ENCODE measurements around the gene PACRG. TPM values are rescaled to one million over a fixed set of nuclear protein-coding genes. Genes with fewer than 3 reads are reported as not detected.

Gene PACRG
- total and polyA plus RNA-seq, 2 of the 8 experiments (the other 6 are each of a cell fraction or from before 2014, with no cell fraction given), result 0.44 to 0.54 TPM

DNA sequence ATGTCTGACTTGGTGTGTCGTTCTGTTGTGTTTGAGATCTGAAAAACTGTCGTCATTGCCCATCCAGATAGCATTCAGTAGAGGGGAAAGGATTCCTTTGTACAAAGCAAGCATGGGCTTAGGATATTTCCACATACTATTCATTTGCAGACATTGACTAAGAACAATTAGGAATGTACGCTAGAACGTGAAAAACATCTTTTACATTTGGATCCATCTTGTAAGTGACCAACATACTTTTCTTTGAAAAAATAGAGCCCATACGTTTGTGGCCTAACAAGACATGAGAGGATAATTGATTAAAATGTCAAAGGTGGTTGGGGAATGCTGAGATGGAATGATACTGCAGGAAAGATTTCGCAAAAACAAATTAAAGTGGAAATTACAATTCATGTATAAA is 461.0 kb downstream of the PACRG start:
- no peak overlapping the region for H2AFZ ChIP-seq (ENCODE audit: low read length)
- no peak overlapping the region for H2BK12ac ChIP-seq (ENCODE audit: low read depth, low read length)
- H3K23me2 ChIP-seq (ENCODE audit: low read depth, low read length), result no peaks in the 10 kb centered on the region
- DNase-seq (ENCODE audit: low read depth in 1 of 2, low spot score in 2 of 2) (no peak), FAIRE-seq (no peak)
- no peak overlapping the region for H3K4ac ChIP-seq (replicated peaks; ENCODE audit: insufficient read length, low read depth, low read length)
- H3K79me2 ChIP-seq (ENCODE audit: control insufficient read depth in 1 of 2, insufficient read depth in 2 of 2, low read length in 2 of 2), result no peaks in the 10 kb centered on the region
- no peaks in the 10 kb centered on the region for H3K9me3 ChIP-seq (ENCODE audit: insufficient read depth in 2 of 2, low read depth in 1 of 2, low read length in 1 of 2)
- H3K4me2 ChIP-seq (ENCODE audit: insufficient read depth in 1 of 2, low read depth in 2 of 2, low read length in 2 of 2), result no peak overlapping the region
- H2BK5ac ChIP-seq (ENCODE audit: low read depth, low read length), result no peak overlapping the region
- no peak overlapping the region for H2BK15ac ChIP-seq (ENCODE audit: low read length)
- no peaks in the 10 kb centered on the region for H3K79me1 ChIP-seq (ENCODE audit: low read depth, low read length)
- no peak overlapping the region for H3K18ac ChIP-seq (ENCODE audit: extremely low read depth, low read length)
- POLR2A ChIA-PET (ENCODE audit: partially characterized antibody), result no interaction called here
- CTCF ChIA-PET (ENCODE audit: partially characterized antibody), result interaction anchor here (0.8 kb wide), 1 partner anchor 32 kb away, joined by 3 read pairs; no protein-coding TSS in a partner anchor
- no peaks in the 10 kb centered on the region for H4K20me1 ChIP-seq (replicated peaks in 1 of 2; ENCODE audit: control insufficient read depth in 1 of 2, insufficient read depth in 2 of 2, low read length in 2 of 2)
- H4K5ac ChIP-seq (ENCODE audit: insufficient read length, low read depth, low read length), result no peak overlapping the region
- H3K36me3 ChIP-seq (ENCODE audit: control insufficient read depth in 2 of 4, insufficient read depth in 4 of 4, low read length in 3 of 4), result no peaks in the 10 kb centered on the region
- no peak overlapping the region for H3K56ac ChIP-seq (replicated peaks; ENCODE audit: insufficient read length, low read depth, low read length)
- no peaks in the 10 kb centered on the region for H3K27me3 ChIP-seq (replicated peaks in 1 of 4; ENCODE audit: control insufficient read depth in 3 of 4, extremely low read depth in 1 of 4, insufficient read depth in 3 of 4, low read length in 3 of 4)
- H3K4me3 ChIP-seq (ENCODE audit: extremely low read depth in 1 of 4, insufficient read depth in 2 of 4, low read depth in 3 of 4, low read length in 4 of 4), result no peak overlapping the region
- no peak overlapping the region for H4K91ac ChIP-seq (replicated peaks; ENCODE audit: insufficient read length, low read length)
- WGBS, 2 experiments (ENCODE audit: extremely low coverage in 1 of 2, insufficient coverage in 1 of 2, insufficient read length in 1 of 2, insufficient replicate concordance in 2 of 2, low coverage in 1 of 2, low lambda C conversion rate in 2 of 2, missing lambda C conversion rate in 1 of 2), result 90% methylated on average over 6 of the region's 6 CpGs; no CpG with 5 or more reads in 1 of the 2 experiments
- H3K9ac ChIP-seq (replicated peaks in 1 of 4; ENCODE audit: extremely low read depth in 1 of 4, low read depth in 3 of 4, low read length in 3 of 4), result no peak overlapping the region
- H2AK5ac ChIP-seq (ENCODE audit: low read depth, low read length), result no peak overlapping the region
- H4K8ac ChIP-seq (ENCODE audit: extremely low read depth, insufficient read depth, low read length), result no peak overlapping the region
- H3K4me1 ChIP-seq (replicated peaks in 1 of 4; ENCODE audit: control insufficient read depth in 3 of 4, insufficient read depth in 4 of 4, low read length in 3 of 4), result peaks cover 0 to 8% (median 0%) of the 10 kb centered on the region in 4 experiments; a peak in 4 of 7 replicates
- no peak overlapping the region for H2BK120ac ChIP-seq (replicated peaks; ENCODE audit: low read depth, low read length)
- no peak overlapping the region for H3K27ac ChIP-seq (ENCODE audit: low read depth, low read length)
- no peak overlapping the region for H3K23ac ChIP-seq (ENCODE audit: insufficient read length)
- H2BK20ac ChIP-seq (ENCODE audit: low read length), result no peak overlapping the region
- no peak overlapping the region for H3K14ac ChIP-seq (ENCODE audit: insufficient read length)
- TF ChIP-seq, protein P1, sequence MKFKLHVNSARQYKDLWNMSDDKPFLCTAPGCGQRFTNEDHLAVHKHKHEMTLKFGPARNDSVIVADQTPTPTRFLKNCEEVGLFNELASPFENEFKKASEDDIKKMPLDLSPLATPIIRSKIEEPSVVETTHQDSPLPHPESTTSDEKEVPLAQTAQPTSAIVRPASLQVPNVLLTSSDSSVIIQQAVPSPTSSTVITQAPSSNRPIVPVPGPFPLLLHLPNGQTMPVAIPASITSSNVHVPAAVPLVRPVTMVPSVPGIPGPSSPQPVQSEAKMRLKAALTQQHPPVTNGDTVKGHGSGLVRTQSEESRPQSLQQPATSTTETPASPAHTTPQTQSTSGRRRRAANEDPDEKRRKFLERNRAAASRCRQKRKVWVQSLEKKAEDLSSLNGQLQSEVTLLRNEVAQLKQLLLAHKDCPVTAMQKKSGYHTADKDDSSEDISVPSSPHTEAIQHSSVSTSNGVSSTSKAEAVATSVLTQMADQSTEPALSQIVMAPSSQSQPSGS (IDR thresholded peaks at IDR 0.05; ENCODE audit: low read length), result no peak
- no peak for TF ChIP-seq EGR1 (IDR thresholded peaks at IDR 0.05; ENCODE audit: borderline replicate concordance, low read depth, low read length)
- no peak for TF ChIP-seq YY1 (IDR thresholded peaks at IDR 0.05; ENCODE audit: low read depth, low read length)
- TF ChIP-seq GABPA (IDR thresholded peaks at IDR 0.05; ENCODE audit: borderline replicate concordance, insufficient read depth, low read length), result no peak
- TF ChIP-seq RAD21 (IDR thresholded peaks at IDR 0.05 in 1 of 2, conservative IDR thresholded peaks at IDR 0.05 in 1 of 2; ENCODE audit: low read depth in 2 of 2, low read length in 2 of 2), result no peak
- TF ChIP-seq MAX (IDR thresholded peaks at IDR 0.05), result no peak
- no peak for TF ChIP-seq ZNF274 (IDR thresholded peaks at IDR 0.05; ENCODE audit: borderline replicate concordance, extremely low read depth, low read length)
- TF ChIP-seq CBX8 (IDR thresholded peaks at IDR 0.05; ENCODE audit: borderline replicate concordance, low read depth, low read length), result no peak
- no peak for TF ChIP-seq BCL11A (IDR thresholded peaks at IDR 0.05; ENCODE audit: low read depth in 2 of 2, low read length in 2 of 2)
- no peak for TF ChIP-seq RBBP5 (IDR thresholded peaks at IDR 0.05; ENCODE audit: borderline replicate concordance, low read depth, low read length)
- no peak for TF ChIP-seq BACH1 (IDR thresholded peaks at IDR 0.05; ENCODE audit: low read length)
- no peak for TF ChIP-seq MAFK (IDR thresholded peaks at IDR 0.05; ENCODE audit: low read depth, low read length)
